HepG2 (cell line): ENCODE results near the gene SLC48A1. TPM values are rescaled to one million over a fixed set of nuclear protein-coding genes. Genes with fewer than 3 reads are reported as not detected.

Experiments used
- polyA plus RNA-seq, 8 experiments: library from polyadenylated mRNA; depleted of rRNA in 3 of 8; stranded (reverse) in 7 of 8; unstranded in 1 of 8; fragments of >200 nt; fragmentation: Illumina TruSeq in 4 of 8; extraction: Trizol in 4 of 8; gene quantifications; 2 replicates each; pipeline versions ENCODE4 v1.2.1 to v1.2.3, GENCODE V29; 2011 to 2016; ENCODE audit warnings: low read depth in 4 of 8, missing spikeins in 1 of 8, mixed read lengths in 1 of 8; ENCODE audit not compliant: insufficient read depth in 1 of 8
- total RNA-seq, 5 experiments: library from RNA; depleted of rRNA; stranded (reverse); fragments of >200 nt; fragmentation: Illumina TruSeq; extraction: Trizol; gene quantifications; 2 replicates each; pipeline ENCODE4 v1.2.3, GENCODE V29; 2016; ENCODE audit warnings: low read depth in 1 of 5

SLC48A1 gene
- total and polyA plus RNA-seq, 2 of the 13 experiments (the other 11 are each of a cell fraction or from before 2014, with no cell fraction given) = 2.2 to 3.7 TPM

Other genes starting within 250 kb of the SLC48A1 start
- 32.8 and 54.2 TPM in 2 replicates for gene RPAP3, start 67.2 kb upstream of the SLC48A1 start, total RNA-seq (2016; rRNA removed; fragmentation: Illumina TruSeq; extraction: Trizol)
- gene RPAP3, start 67.2 kb upstream of the SLC48A1 start, polyA plus RNA-seq (2011; rRNA removed) = 6.0 and 8.8 TPM in 2 replicates
- gene ENDOU, start 47.7 kb upstream of the SLC48A1 start, total RNA-seq (2016; rRNA removed; fragmentation: Illumina TruSeq; extraction: Trizol) = not detected in 2 replicates
- not detected in 2 replicates for gene ENDOU, start 47.7 kb upstream of the SLC48A1 start, polyA plus RNA-seq (2011; rRNA removed)
- gene RAPGEF3, start 14.4 kb upstream of the SLC48A1 start, total RNA-seq (2016; rRNA removed; fragmentation: Illumina TruSeq; extraction: Trizol) = 0.07 TPM in 1 of 2 replicates, not detected in the other
- gene RAPGEF3, start 14.4 kb upstream of the SLC48A1 start, polyA plus RNA-seq (2011; rRNA removed) = 0.07 and 0.37 TPM in 2 replicates
- gene HDAC7, start 46.7 kb downstream of the SLC48A1 start, total RNA-seq (2016; rRNA removed; fragmentation: Illumina TruSeq; extraction: Trizol) = 3.7 and 4.6 TPM in 2 replicates
- gene HDAC7, start 46.7 kb downstream of the SLC48A1 start, polyA plus RNA-seq (2011; rRNA removed) = 8.5 and 10.8 TPM in 2 replicates
- 0.21 and 0.33 TPM in 2 replicates for gene VDR, start 131.8 kb downstream of the SLC48A1 start, total RNA-seq (2016; rRNA removed; fragmentation: Illumina TruSeq; extraction: Trizol)
- 0.08 and 0.13 TPM in 2 replicates for gene VDR, start 131.8 kb downstream of the SLC48A1 start, polyA plus RNA-seq (2011; rRNA removed)
- 132 and 134 TPM in 2 replicates for gene TMEM106C, start 190.4 kb downstream of the SLC48A1 start, total RNA-seq (2016; rRNA removed; fragmentation: Illumina TruSeq; extraction: Trizol)
- gene TMEM106C, start 190.4 kb downstream of the SLC48A1 start, polyA plus RNA-seq (2011; rRNA removed) = 191 and 192 TPM in 2 replicates
- gene COL2A1, start 231.2 kb downstream of the SLC48A1 start, total RNA-seq (2016; rRNA removed; fragmentation: Illumina TruSeq; extraction: Trizol) = 9.2 and 38.3 TPM in 2 replicates
- gene COL2A1, start 231.2 kb downstream of the SLC48A1 start, polyA plus RNA-seq (2011; rRNA removed) = 7.4 and 9.8 TPM in 2 replicates